HL-60 (cell line): ENCODE data around the gene VPS26C.

Experiments used
- DNase-seq, 2 experiments: peaks; one replicate each; pipeline ENCODE4 v3.0.0-alpha.2; 2010 to 2020; ENCODE audit warnings: low read depth in 1 of 2, low spot score in 1 of 2
- H3K27ac ChIP-seq: fragments of 250-450 bp; sonication (Bioruptor Pico); replicated peaks from 2 replicates; pipeline ENCODE4 v1.5.1; 2020; ENCODE audit warnings: mild to moderate bottlenecking, moderate library complexity
- H3K27me3 ChIP-seq: fragments of 250-450 bp; sonication (Bioruptor Pico); 2 replicates; pipeline ENCODE4 v1.5.1; 2021; ENCODE audit warnings: mild to moderate bottlenecking, moderate library complexity; ENCODE audit not compliant: insufficient read depth, poor library complexity, severe bottlenecking
- H3K4me3 ChIP-seq: replicated peaks from 2 replicates; pipeline ENCODE4 v1.5.1; 2011; ENCODE audit warnings: mild to moderate bottlenecking, control low read depth, low read length; ENCODE audit not compliant: insufficient read depth
- CTCF ChIP-seq: IDR thresholded peaks from one replicate; pipeline ENCODE4 v1.5.1; 2011; ENCODE audit warnings: low read length, control low read depth, inconsistent platforms; ENCODE audit not compliant: insufficient read depth
- GABPA ChIP-seq: IDR thresholded peaks from 2 replicates; pipeline ENCODE4 v1.6.1; 2012; ENCODE audit warnings: low read depth
- POLR2AphosphoS5 ChIP-seq: IDR thresholded peaks from 2 replicates; pipeline ENCODE4 v1.6.1; 2012; ENCODE audit warnings: low read depth
- REST ChIP-seq: IDR thresholded peaks from 2 replicates; pipeline ENCODE4 v1.6.1; 2012; ENCODE audit warnings: low read depth; ENCODE audit not compliant: insufficient replicate concordance
- SPI1 ChIP-seq: IDR thresholded peaks from 2 replicates; pipeline ENCODE4 v1.6.1; 2012; ENCODE audit warnings: low read depth, mild to moderate bottlenecking, borderline replicate concordance

Gene VPS26C

GRCh38 chr21:37270576-37271365, 3.6 kb upstream of the VPS26C start:
- Histone ChIP-seq H3K27me3 (no peaks in the 10 kb centered on the region), H3K27ac (no peak overlapping the region), H3K4me3 (no peak overlapping the region)
- no peak for DNase-seq
- no peak for TF ChIP-seq REST
- no peak for TF ChIP-seq SPI1
- TF ChIP-seq CTCF: no peak
- TF ChIP-seq GABPA: no peak
- no peak for TF ChIP-seq POLR2AphosphoS5

- Histone ChIP-seq H3K27ac (no peak overlapping the region), H3K4me3 (no peak overlapping the region), H3K27me3 (no peaks in the 10 kb centered on the region)
- DNase-seq: no peak
- TF ChIP-seq POLR2AphosphoS5 (no peak), SPI1 (no peak), GABPA (no peak), CTCF (no peak), REST (no peak)
Observed at GRCh38 chr21:37269481-37269880, 2.3 kb upstream of the VPS26C start.

GRCh38 chr21:37268186-37268503, 1.0 kb upstream of the VPS26C start:
- H3K27ac ChIP-seq: peak overlapping the region; percentile 99
- no peak for DNase-seq
- no peaks in the 10 kb centered on the region for H3K27me3 ChIP-seq
- peak overlapping the region; percentile 59 for H3K4me3 ChIP-seq
- TF ChIP-seq GABPA (no peak), SPI1 (no peak), POLR2AphosphoS5 (no peak), CTCF (no peak), REST (no peak)
